CD4-positive, alpha-beta T cell treated with Interferon alpha-2 for 1 hour (primary cell): ENCODE results near the gene WDR26.
A peak's percentile ranks its signal among the peaks of the same experiment; 100 is the strongest.
"Not testable (repeated sequence)": the region's sequence is repeated elsewhere in the genome, so short reads cannot be mapped to it uniquely, and the experiment has no call there.

Experiments
- DNase-seq, 2 donors: peaks; one replicate each; pipeline ENCODE4 v3.0.0-alpha.2; 2020 to 2022

Gene WDR26

DNA sequence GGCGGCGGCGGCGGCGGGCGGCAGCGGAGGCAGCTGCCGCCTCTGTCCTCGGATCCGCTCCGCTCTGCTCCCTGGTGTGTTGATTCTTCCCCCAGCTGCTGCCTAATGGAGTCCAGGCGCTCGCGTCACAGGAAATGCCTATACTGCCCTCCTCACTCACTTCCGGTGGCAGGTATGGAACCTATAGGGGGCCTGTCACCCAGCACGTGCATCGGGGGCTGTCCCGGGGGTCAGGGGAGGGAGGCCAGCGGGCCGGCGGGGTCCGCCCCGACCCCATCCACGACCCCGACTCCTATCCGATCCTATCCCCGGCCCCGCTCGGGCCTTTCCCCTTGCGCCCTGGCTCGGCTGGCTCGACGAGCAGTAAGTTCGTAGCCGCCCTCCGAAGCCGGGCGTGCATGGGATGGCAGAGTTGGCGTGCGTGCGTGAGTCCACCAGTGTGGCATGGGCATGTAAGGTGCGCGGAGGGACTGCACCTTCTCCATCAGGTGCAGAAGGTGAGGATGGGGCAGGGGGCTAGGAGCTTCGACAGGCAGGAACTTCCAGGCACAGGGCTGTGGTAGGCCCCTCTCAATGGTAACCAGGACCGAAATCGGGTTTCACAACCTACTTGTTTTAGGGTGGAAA is at the start of gene WDR26:
Gene WDR26 (minus strand): TSS at position 107 of the 627 bp plus-strand sequence.
- peak; percentile 84 to 89 for DNase-seq

- DNase-seq: not testable (repeated sequence)
Measured at GRCh38 chr1:224483206-224483605, 48.6 kb upstream of the WDR26 start.

- DNase-seq: no peak
Measured at GRCh38 chr1:224482619-224483018, 48.0 kb upstream of the WDR26 start.

DNA sequence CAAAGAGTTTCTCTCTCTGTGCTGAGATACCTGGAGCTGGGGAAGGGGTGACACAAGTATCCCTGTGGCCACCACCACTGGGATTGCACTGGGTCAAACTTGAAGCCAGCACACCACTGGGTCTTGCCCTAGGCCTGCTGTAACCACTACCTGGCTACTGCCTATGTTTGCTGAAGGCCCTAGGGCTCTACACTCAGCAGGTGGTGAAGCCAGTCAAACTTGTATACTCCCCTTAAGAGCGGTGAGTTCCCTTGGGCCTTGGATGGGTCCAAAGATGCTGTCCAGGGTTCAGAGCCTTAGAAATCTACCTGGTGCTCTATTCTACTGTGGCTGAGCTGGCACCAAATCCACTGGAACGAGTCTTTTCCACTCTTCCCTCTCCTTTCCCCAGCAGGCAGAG is 47.0 kb upstream of the WDR26 start:
- DNase-seq: no peak

DNA sequence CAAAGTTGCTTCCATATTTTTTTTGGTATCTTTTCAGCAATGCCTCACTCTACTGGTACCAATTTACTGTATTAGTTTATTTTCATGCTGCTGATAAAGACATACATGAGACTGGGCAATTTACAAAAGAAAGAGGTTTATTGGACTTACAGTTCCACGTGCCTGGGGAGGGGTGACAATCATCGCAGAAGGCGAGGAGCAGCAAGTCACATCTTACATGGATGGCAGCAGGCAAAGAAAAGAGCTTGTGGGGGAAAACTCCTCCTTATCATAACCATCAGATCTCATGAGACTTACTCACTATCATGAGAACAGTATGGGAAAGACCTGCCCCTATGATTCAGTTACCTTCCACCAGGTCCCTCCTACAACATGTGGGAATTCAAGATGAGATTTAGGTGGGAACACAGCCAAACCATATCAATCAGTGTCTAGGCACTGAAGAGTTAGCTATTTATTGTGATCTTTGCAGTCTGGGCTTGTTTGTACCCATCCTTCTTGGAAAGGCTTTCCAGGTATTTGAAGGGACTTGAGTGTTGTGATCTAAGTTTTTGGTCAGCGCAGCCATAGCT is 46.4 kb upstream of the WDR26 start:
- not testable (repeated sequence) for DNase-seq

DNA sequence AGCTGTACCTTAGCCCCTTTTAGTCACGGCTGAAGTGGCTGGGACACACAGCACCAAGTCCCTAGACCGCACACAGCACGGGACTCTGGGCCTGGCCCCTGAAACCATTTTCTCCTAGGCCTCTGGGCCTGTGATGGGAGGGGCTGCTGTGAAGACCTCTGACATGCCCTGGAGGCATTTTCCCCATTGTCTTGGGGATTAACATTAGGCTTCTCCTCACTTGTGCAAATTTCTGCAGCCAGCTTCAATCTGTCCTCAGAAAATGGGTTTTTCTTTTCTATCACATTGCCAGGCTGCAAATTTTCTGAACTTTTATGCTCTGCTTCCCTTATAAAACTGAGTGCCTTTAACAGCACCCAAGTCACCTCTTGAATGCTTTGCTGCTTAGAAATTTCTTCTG is 45.6 kb upstream of the WDR26 start:
- DNase-seq: not testable (repeated sequence)

DNA sequence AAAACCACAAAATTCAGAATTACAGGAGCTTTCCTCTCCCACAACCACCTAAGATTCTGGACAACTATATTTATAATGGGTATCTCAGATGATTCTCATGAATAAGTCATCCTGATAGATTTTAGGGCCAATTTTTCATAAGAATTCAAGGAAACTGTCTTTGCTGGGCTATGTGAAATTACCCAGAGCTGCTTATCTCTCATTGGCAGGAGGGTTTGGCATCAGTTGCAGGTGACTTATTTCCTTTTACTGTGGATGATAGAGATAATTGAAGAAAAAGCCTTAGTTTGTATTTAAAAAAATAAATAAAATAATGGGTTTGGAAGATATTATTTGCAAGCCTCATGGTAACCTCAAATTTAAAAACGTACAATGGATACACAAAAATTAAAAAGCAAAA is 38.2 kb upstream of the WDR26 start:
- DNase-seq: no peak

- DNase-seq: no peak
Measured at GRCh38 chr1:224466154-224466553, 31.6 kb upstream of the WDR26 start.

- DNase-seq: no peak
Measured at GRCh38 chr1:224459966-224460365, 25.4 kb upstream of the WDR26 start.

GRCh38 chr1:224458996-224459395 is 24.4 kb upstream of the WDR26 start:
- DNase-seq: no peak

- DNase-seq: no peak
Measured at GRCh38 chr1:224458296-224458695, 23.7 kb upstream of the WDR26 start.

DNA sequence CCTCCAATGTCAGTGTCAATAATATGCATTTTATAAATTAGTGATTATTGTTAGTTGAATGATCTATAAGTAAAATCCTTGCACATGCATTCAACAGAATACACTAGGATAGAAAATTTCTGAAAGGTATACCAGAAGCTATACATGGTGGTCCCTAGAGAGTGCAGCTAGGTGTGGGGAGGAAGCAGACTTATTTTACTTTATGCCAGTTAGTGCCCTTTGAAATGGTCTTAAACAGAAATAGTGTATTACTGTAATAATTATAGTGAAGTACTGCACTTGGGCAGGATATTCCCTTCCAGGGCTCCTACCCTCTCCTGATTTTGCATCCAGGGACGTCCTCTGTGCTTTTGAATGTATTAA is 23.2 kb upstream of the WDR26 start:
- DNase-seq: no peak

DNA sequence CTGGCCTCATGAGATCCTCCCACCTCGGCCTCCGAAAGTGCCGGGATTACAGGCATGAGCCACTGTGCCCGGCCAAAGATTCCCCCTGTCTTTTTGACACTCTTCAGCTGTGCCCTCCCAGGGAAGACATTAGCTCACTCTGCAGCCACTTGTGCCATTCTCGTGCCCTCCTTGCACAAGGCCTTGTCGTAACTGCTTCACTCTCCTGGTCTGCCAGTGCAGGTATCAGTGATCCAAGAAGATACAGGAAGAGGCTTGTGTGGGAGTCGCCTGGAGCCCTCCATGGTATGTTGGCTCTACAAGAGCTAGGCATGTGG is 22.0 kb upstream of the WDR26 start:
- no peak for DNase-seq

DNA sequence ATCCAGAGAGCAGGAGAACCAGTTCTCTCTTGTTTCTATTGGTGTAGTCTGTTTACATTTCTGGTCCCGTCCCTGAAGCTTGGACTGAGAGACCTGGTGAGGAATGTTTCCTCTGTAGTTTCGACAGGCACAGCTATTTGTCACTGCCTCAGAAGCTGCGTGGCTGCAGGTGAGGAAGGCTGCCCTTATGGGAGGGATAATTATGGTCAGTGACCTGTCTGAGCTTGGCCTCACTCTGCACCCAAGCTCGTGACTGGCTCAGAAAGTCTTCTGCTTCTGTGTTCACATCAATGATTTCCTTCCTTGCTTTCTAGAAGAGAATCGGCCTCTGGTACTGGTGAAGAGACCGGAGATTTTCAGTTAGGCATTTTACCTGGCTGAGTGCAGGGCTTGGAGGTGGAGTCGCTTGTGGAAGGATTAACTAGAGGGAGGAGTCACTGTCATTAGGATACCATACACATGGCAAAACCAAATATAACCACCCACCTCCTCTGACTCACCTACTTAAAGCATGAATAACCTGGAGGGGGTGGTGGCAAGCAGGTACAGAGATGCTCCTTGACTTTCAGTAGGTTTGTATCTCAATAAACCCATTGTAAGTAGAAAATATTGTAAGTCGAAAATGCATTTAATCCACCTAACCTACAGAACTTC is 19.9 kb upstream of the WDR26 start:
- no peak for DNase-seq

GRCh38 chr1:224450561-224451350 is 16.2 kb upstream of the WDR26 start:
- DNase-seq: no peak

DNA sequence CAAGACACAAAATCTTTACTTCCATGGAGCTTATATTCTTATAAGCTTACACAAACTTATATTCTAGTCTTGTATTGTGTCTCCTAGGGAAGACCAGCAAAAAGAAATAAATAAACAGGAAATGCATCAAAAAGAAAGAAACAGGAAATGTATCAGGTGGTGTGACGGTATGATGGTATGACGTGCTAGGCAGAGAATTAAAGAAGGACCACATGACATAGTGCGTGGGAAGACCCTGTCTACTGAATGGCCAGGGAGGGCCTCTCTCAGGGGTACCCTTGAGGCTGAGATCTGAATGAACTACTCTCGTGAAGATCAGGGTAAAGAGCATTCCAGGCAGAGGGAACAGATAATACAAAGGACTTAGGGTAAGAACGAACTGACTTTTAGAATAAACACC is 15.6 kb upstream of the WDR26 start:
- no peak for DNase-seq

DNA sequence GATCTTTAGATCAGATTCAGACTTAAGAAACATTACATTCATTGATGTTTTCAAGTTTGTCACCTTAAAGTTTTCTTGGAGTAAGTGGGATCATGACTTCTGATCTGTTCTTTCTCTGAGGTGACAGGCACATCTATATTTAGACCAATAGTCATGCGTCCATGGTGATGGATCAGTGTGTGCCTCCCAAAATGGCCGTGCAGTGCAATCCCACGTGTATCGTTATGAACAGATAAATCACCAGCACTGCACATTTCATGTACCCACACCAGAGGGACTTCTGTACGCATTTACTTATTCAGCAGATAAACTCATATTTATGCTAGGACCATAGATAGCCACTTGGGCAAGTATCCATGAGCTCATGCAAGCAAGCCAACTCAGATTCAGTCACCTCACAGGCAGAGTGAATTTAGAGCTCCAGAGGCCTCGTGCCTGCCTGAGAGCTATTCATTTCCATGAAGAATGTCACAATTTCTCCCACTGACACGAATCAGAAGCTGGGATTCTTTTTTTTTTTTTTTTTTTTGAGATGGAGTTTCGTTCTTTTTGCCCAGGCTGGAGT is 13.9 kb upstream of the WDR26 start:
- no peak for DNase-seq

DNA sequence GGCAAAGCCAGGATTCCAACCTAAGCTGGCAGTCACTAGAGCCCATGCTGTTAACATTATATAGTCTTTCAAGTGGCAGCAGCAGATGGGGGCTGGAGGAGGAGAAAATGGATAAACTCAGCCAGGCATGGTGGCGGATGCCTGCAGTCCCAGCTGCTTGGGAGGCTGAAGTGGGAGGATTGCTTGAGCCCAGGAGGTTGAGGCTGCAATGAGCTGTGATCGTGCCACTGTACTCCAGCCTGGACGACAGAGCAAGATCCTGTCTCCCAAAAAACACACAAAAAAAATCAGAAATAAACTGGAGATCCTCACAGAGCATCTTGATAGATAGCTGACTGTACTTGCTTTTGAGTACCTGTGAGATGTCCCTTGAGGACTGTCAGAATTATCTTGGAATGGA is 13.4 kb upstream of the WDR26 start:
- DNase-seq: no peak

DNA sequence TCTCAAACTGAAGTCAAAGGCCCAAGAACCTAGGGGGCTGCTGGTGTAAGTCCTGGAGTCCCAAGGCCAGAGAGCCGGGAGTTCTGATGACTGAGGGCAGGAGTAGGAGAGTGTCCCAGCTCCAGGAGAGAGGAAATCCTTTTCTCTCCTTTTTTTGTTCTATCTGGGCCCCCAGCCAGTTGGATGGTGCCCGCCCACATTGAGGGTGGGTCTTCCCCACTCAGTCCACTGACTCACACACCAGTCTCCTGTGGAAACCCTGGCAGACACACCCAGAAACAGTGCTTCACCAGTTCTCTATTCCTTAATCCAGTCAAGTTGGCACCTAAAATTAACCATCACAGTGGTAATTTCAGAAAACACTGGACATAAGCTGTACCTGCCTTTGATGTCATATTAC is 12.7 kb upstream of the WDR26 start:
- DNase-seq: no peak

- DNase-seq: no peak
Measured at GRCh38 chr1:224438989-224439388, 4.4 kb upstream of the WDR26 start.

DNA sequence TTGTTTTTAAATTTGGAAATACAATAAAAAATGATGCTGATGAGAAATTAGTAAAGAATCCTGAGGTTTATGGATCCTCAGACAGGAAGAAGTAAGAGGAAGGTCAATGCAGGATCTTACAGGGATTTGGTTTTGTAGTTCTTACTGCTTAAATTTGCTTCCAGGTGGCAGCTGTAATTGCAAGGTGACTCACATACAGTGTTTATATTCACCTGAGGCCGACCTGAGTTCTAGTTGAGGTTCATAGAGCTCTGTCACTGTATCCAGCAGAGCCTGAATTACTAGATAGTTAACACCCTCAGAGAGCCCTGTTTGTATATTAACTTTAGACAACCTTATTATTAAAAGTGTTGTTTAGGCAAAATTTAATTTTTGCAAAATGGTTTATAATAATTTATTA is 1.4 kb upstream of the WDR26 start:
- DNase-seq: no peak

GRCh38 chr1:224435318-224435763 is 744 bp upstream of the WDR26 start:
- peak in 1 of 2 donors; percentile 26 for DNase-seq
